Measurements from ENCODE around the gene TRIM33. TPM values are rescaled to one million over a fixed set of nuclear protein-coding genes. Genes with fewer than 3 reads are reported as not detected.

TRIM33 gene
- total and polyA plus RNA-seq, 2 of the 8 experiments (the other 6 are each of a cell fraction or from before 2014, with no cell fraction given), result 17.1 to 52.3 TPM

DNA sequence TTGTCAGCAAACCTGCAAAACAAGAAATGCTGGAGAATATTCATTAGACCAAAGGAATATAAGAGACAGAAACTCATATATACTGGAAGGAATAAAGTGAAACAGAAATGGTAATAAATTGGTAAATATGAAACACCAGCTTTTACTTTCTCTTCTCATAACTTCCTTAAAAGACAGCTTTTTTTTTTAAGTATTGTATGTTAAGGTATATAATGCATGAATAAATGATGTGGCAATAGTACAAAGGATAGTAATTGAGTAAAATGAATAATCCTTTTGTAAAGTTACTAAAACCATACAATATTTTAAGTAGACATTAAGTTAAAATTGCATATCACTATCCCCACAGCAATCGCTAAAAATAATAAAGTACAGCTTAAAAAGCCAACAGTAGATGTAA is 64.8 kb downstream of the TRIM33 start:
- Histone ChIP-seq H4K8ac (ENCODE audit: extremely low read depth, insufficient read depth, low read length) (no peak overlapping the region), H2BK5ac (ENCODE audit: low read depth, low read length) (no peak overlapping the region), H4K91ac (replicated peaks; ENCODE audit: insufficient read length, low read length) (no peak overlapping the region), H2BK20ac (ENCODE audit: low read length) (no peak overlapping the region), H3K4me3 (ENCODE audit: extremely low read depth in 1 of 4, insufficient read depth in 2 of 4, low read depth in 3 of 4, low read length in 4 of 4) (no peak overlapping the region), H3K36me3 (ENCODE audit: control insufficient read depth in 2 of 4, insufficient read depth in 4 of 4, low read length in 3 of 4) (peaks cover 0 to 11% (median 5%) of the 10 kb centered on the region in 4 experiments; a peak in 4 of 8 replicates), H3K56ac (replicated peaks; ENCODE audit: insufficient read length, low read depth, low read length) (no peak overlapping the region), H3K4me1 (replicated peaks in 1 of 4; ENCODE audit: control insufficient read depth in 3 of 4, insufficient read depth in 4 of 4, low read length in 3 of 4) (no peaks in the 10 kb centered on the region), H2BK12ac (ENCODE audit: low read depth, low read length) (no peak overlapping the region), H3K18ac (ENCODE audit: extremely low read depth, low read length) (no peak overlapping the region), H3K23ac (ENCODE audit: insufficient read length) (no peak overlapping the region), H3K23me2 (ENCODE audit: low read depth, low read length) (no peaks in the 10 kb centered on the region), H3K27ac (ENCODE audit: low read depth, low read length) (no peak overlapping the region), H3K4me2 (ENCODE audit: insufficient read depth in 1 of 2, low read depth in 2 of 2, low read length in 2 of 2) (no peak overlapping the region), H3K79me2 (ENCODE audit: control insufficient read depth in 1 of 2, insufficient read depth in 2 of 2, low read length in 2 of 2) (0 out of 4 replicates have a peak, but pooled peaks cover 0 to 3% of the 10 kb centered on the region in 2 experiments), H2BK120ac (replicated peaks; ENCODE audit: low read depth, low read length) (no peak overlapping the region), H3K9ac (replicated peaks in 1 of 4; ENCODE audit: extremely low read depth in 1 of 4, low read depth in 3 of 4, low read length in 3 of 4) (no peak overlapping the region), H3K9me3 (ENCODE audit: insufficient read depth in 2 of 2, low read depth in 1 of 2, low read length in 1 of 2) (no peaks in the 10 kb centered on the region), H2AK5ac (ENCODE audit: low read depth, low read length) (no peak overlapping the region), H2AFZ (ENCODE audit: low read length) (no peak overlapping the region), H3K4ac (replicated peaks; ENCODE audit: insufficient read length, low read depth, low read length) (no peak overlapping the region), H3K27me3 (replicated peaks in 1 of 4; ENCODE audit: control insufficient read depth in 3 of 4, extremely low read depth in 1 of 4, insufficient read depth in 3 of 4, low read length in 3 of 4) (no peaks in the 10 kb centered on the region), H3K79me1 (ENCODE audit: low read depth, low read length) (0 out of 2 replicates have a peak, but pooled peaks cover 2% of the 10 kb centered on the region), H3K14ac (ENCODE audit: insufficient read length) (no peak overlapping the region), H4K20me1 (replicated peaks in 1 of 2; ENCODE audit: control insufficient read depth in 1 of 2, insufficient read depth in 2 of 2, low read length in 2 of 2) (no peaks in the 10 kb centered on the region), H4K5ac (ENCODE audit: insufficient read length, low read depth, low read length) (no peak overlapping the region), H2BK15ac (ENCODE audit: low read length) (no peak overlapping the region)
- WGBS, 2 experiments (ENCODE audit: extremely low coverage in 1 of 2, insufficient coverage in 1 of 2, insufficient read length in 1 of 2, insufficient replicate concordance in 2 of 2, low coverage in 1 of 2, low lambda C conversion rate in 2 of 2, missing lambda C conversion rate in 1 of 2), result 84% methylated on average over 1 of the region's 1 CpG; no CpG with 5 or more reads in 1 of the 2 experiments
- POLR2A ChIA-PET (ENCODE audit: partially characterized antibody), result interaction anchor here (0.7 kb wide), 1 partner anchor 9 kb away, joined by 3 read pairs; no protein-coding TSS in a partner anchor
- no peak for FAIRE-seq
- DNase-seq (ENCODE audit: low read depth in 1 of 2, low spot score in 2 of 2), result no peak
- CTCF ChIA-PET (ENCODE audit: partially characterized antibody), result interaction anchor here (0.8 kb wide), 1 partner anchor 14 kb away, joined by 3 read pairs; no protein-coding TSS in a partner anchor
- TF ChIP-seq, protein P1, sequence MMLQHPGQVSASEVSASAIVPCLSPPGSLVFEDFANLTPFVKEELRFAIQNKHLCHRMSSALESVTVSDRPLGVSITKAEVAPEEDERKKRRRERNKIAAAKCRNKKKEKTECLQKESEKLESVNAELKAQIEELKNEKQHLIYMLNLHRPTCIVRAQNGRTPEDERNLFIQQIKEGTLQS (IDR thresholded peaks at IDR 0.05; ENCODE audit: insufficient read depth, low read depth, low read length), result no peak
- TF ChIP-seq, protein P2, sequence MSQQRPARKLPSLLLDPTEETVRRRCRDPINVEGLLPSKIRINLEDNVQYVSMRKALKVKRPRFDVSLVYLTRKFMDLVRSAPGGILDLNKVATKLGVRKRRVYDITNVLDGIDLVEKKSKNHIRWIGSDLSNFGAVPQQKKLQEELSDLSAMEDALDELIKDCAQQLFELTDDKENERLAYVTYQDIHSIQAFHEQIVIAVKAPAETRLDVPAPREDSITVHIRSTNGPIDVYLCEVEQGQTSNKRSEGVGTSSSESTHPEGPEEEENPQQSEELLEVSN (IDR thresholded peaks at IDR 0.05), result no peak
- TF ChIP-seq KDM1A (IDR thresholded peaks at IDR 0.05; ENCODE audit: borderline replicate concordance, low read length) (no peak), NANOG (IDR thresholded peaks at IDR 0.05; ENCODE audit: insufficient read depth, low read depth, low read length, poor library complexity, severe bottlenecking) (no peak), CHD2 (IDR thresholded peaks at IDR 0.05; ENCODE audit: low read length) (no peak), CBX8 (IDR thresholded peaks at IDR 0.05; ENCODE audit: borderline replicate concordance, low read depth, low read length) (no peak), SRF (IDR thresholded peaks at IDR 0.05; ENCODE audit: low read depth, low read length) (no peak), CEBPB (IDR thresholded peaks at IDR 0.05; ENCODE audit: low read depth, low read length) (no peak), CBX5 (IDR thresholded peaks at IDR 0.05; ENCODE audit: low read depth, low read length) (no peak), POLR2AphosphoS5 (IDR thresholded peaks at IDR 0.05; ENCODE audit: low read depth, low read length) (no peak), BACH1 (IDR thresholded peaks at IDR 0.05; ENCODE audit: low read length) (no peak)
